HG02970 (cell line): ENCODE results near the gene CAV2.
A peak's percentile ranks its signal among the peaks of the same experiment; 100 is the strongest.

Source experiments
- ATAC-seq: cut with Tn5 transposase; IDR thresholded peaks from one replicate; pipeline ENCODE4 v1.9.1; 2021; ENCODE audit warnings: mild to moderate bottlenecking, moderate library complexity, moderate number of reproducible peaks; ENCODE audit not compliant: unreplicated experiment, low FRiP score

Gene CAV2

GRCh38 chr7:116494472-116494871 is 5.1 kb upstream of the CAV2 start:
- ATAC-seq: no peak

- ATAC-seq: no peak
Observed at GRCh38 chr7:116495736-116496135, 3.8 kb upstream of the CAV2 start.

GRCh38 chr7:116496653-116497052 is 2.9 kb upstream of the CAV2 start:
- ATAC-seq: no peak

- no peak for ATAC-seq
Observed at GRCh38 chr7:116497708-116498107, 1.8 kb upstream of the CAV2 start.

- ATAC-seq: no peak
Observed at GRCh38 chr7:116500078-116500853, 728 bp downstream of the CAV2 start.

GRCh38 chr7:116501425-116502167 is 2.1 kb downstream of the CAV2 start:
- no peak for ATAC-seq

- ATAC-seq: no peak
Observed at GRCh38 chr7:116502201-116503096, 2.9 kb downstream of the CAV2 start.

- ATAC-seq: no peak
Observed at GRCh38 chr7:116503835-116504234, 4.3 kb downstream of the CAV2 start.

- no peak for ATAC-seq
Observed at GRCh38 chr7:116505278-116505677, 5.7 kb downstream of the CAV2 start.

GRCh38 chr7:116505823-116506222 is 6.3 kb downstream of the CAV2 start:
- ATAC-seq: no peak

- ATAC-seq: no peak
Observed at GRCh38 chr7:116509982-116510579, 10.5 kb downstream of the CAV2 start.

GRCh38 chr7:116510795-116511194 is 11.3 kb downstream of the CAV2 start:
- ATAC-seq: no peak

- ATAC-seq: peak; percentile 99
Observed at GRCh38 chr7:116511552-116512519, 12.3 kb downstream of the CAV2 start.

GRCh38 chr7:116512520-116513188 is 13.1 kb downstream of the CAV2 start:
- ATAC-seq: no peak

- no peak for ATAC-seq
Observed at GRCh38 chr7:116515584-116515983, 16.0 kb downstream of the CAV2 start.

- ATAC-seq: no peak
Observed at GRCh38 chr7:116516324-116516723, 16.8 kb downstream of the CAV2 start.

GRCh38 chr7:116517626-116518025 is 18.1 kb downstream of the CAV2 start:
- no peak for ATAC-seq

- ATAC-seq: no peak
Observed at GRCh38 chr7:116518961-116519360, 19.4 kb downstream of the CAV2 start.
